HG03039 (cell line): ENCODE data around the gene RAD51B.
"Not testable (repeated sequence)": the region's sequence is repeated elsewhere in the genome, so short reads cannot be mapped to it uniquely, and the experiment has no call there.

Experiments used
- ATAC-seq: cut with Tn5 transposase; IDR thresholded peaks from one replicate; pipeline ENCODE4 v1.9.1; 2021; ENCODE audit warnings: mild to moderate bottlenecking, moderate library complexity; ENCODE audit not compliant: unreplicated experiment

Gene RAD51B

GRCh38 chr14:68166731-68167382 lies 347.3 kb downstream of the RAD51B start:
- no peak for ATAC-seq

GRCh38 chr14:68167383-68168087 lies 348.0 kb downstream of the RAD51B start:
- ATAC-seq, result no peak

DNA sequence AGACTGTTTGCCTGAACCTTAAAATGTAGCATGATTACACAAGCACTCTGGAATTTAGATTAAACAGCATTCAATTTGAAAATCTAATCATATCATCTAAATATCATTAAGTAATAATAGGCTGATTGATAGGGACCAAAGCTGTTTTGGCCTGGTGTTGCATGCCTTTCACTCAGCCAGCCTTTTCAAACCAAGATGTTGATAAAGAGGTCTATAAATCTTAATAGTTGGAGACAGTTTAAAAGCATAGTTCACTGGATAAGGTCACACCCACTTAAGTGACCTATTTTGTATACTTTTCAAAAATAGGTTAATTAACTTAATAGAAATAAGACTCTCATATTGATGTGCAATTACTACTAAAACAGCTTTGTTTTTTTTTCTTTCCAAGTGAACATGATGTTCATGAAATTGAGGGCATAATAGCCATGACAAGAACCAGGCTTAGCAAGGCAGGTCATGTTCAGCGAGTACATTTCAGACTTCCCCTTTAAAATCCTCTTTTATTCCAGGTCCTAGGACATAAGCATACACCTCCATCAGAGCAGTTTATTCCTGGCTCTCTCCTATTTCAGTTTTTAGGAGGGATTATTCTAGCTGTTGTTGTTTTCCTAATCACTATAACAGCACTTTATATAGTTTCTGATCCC lies 349.0 kb downstream of the RAD51B start:
- no peak for ATAC-seq

DNA sequence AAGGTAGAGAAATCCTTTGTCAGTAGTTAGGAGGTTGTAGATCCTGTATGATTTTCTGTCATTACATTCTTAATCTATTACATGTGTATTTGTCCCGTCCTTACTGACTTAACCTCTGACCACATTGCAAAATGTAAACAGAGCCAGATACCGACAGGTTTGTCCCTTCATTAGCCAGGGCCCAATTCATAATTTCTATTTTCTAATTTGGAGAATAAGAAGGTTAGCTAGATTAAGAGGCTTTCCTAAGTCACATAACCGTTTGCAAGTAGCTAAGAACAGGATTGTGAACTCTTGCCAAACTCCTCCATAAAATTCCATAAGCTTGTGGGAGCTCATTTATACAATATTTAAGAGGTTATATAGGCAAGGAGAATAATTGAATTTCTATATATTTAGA lies 352.6 kb downstream of the RAD51B start:
- no peak for ATAC-seq

- ATAC-seq, result no peak
Observed at GRCh38 chr14:68172627-68173026, 353.0 kb downstream of the RAD51B start.

GRCh38 chr14:68173227-68173972 lies 353.8 kb downstream of the RAD51B start:
- ATAC-seq, result no peak

DNA sequence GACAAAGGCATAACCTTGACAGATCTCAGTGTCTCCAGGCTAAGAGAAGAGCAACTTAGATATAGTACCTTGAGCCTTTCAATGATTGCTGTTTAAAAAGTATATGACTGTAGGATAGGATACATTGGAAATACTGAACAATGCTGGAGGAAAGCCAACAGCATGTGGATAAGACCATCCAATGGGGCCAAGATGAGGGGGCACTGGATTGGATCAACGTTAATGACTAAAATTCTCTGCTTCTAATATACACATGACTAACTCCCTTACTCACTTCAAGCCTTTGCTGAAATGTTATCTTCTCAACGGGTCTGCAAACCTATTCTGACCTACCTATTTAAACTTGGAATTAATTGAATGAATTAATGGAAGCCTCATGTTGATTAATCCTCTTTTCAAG lies 354.9 kb downstream of the RAD51B start:
- no peak for ATAC-seq

DNA sequence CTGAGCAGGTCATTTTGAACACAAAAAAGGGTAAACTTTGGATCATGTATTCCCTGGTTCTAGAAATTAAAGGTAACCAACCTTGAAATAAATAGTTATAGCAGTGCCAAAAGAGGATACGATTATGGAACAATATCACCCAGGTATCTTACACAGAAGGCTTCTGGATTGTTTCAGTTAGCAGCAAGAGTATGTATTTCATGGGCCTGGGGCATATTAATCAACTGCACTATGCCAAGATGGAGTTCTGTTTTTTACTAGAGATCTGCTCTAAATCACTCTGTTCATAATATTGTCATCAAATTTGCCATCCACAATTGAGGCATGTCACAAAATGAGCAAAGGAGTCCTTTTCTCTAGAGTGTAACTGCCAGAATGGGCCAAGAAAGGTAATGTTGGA lies 357.1 kb downstream of the RAD51B start:
- no peak for ATAC-seq

DNA sequence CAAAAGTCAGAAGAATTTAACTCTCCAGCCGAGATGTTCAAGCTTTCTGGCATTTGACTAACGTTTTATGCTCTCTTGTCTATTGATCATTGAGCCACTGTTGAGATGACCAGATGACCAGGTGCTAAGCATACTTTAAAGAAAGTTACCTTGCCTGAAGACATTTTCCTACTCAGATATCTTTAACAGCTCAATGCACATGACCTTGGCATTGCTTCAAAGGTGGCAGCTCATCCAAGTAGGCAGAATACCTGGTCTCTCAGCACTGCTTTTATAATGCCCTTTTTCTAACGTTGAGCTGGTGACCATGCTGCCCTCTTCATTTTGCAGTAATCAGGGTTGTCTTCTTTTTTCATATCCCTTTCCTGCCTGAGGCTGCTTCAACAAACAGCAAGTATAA lies 358.1 kb downstream of the RAD51B start:
- no peak for ATAC-seq

DNA sequence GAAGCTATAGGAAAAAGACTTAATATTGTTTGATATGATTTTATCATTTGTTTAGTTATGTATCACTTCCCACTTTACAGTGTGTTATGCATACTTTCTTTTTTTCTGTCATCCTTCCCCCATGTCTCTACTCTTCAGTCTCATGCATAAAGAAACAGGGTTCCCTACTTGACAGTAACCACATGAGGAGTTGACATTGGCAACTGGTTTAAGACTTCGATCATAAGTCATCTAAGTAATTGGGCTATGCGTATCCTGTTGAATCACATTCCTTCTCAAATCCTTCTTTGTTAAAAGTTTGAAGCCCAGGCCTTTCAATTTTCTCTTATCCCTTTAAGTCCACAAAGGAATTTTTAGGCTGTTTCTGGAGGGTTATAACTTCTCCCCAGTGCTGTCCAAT lies 358.7 kb downstream of the RAD51B start:
- ATAC-seq, result no peak

GRCh38 chr14:68181519-68182326 lies 362.1 kb downstream of the RAD51B start:
- ATAC-seq, result no peak

GRCh38 chr14:68182492-68182891 lies 362.9 kb downstream of the RAD51B start:
- no peak for ATAC-seq

DNA sequence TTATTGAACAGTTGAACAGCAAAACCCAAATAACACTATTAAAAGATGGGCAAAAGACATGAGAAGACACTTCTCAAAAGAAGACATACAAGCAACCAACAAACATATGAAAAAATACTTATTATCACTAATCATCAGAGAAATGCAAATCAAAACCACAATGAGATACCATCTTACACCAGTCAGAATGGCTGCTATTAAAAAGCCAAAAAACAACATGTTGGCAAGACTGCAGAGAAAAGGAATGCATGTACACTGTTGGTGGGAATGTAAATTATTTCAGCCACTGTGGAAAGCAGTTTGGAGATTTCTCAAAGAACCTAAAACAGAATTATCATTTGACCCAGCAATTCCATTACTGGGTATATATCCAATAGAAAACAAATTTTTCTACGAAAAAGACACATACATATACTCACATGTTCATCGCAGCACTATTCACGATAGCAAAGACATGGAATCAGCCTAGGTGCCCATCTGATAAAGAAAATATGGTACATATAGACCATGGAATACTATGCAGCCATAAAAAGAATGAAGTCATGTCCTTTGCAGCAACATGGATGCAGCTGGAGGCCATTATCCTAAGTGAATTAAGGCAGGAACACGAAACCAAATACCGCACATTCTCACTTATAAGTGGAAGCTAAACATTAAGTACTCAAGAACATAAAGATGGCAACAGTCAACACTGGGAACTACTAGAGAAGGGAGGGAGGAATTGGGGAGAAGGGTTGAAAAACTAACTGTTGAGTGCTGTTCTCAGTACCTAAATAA lies 367.1 kb downstream of the RAD51B start:
- ATAC-seq, result not testable (repeated sequence)

DNA sequence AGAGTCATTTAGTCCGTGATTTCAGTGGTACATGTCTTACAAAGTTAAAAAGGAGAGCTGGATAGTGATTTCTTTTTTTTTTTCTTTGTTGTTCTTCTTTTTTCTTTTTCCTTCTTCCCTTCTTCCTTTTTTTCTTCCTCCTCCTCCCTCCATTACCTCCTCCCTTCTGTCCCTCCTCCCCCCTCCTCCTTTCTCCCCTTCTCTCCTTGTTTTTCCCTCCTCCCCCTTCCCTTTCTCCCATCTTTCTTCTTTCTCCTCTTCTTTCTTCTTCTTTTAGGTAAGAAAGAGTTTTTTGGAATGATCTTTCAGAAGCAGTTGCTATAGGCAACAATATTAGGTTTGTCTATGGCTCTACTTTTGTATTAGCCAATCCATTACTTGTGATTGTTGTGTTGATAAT lies 368.6 kb downstream of the RAD51B start:
- ATAC-seq, result no peak

- no peak for ATAC-seq
Observed at GRCh38 chr14:68190032-68190431, 370.5 kb downstream of the RAD51B start.

DNA sequence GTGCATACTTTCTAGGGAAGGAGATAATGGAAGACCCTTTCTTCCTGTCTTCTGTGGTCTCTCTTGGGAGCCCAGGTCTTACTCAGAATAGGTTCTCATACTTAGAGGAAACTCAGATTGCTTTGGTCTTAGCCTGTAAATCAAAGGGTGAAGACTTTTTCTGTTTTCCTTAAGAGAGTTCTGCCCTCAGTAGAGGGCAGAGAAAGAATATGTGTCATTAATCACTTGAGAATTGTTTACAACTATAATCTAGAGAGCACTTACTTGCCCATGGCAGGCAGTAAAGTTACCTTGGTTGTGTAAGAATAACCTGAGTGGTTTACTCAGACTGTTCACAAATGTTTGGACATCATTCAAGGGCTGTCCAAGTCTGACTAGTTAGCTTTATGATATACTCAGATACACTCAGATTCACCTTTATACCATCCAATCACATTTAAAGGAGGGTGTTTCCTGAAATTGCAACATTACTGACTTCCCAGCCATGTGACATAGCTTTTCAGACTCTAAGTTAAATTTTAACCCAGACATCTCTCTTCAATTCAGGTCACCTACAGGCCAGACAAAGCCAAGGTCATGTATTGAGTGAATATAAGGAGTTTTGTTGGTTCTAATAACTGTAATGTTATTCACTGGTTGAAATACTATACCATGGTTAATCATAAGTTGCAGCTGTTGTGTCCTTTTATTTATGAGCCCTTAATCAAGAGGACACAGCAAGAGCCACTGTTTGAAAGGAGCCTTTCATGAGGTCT lies 372.2 kb downstream of the RAD51B start:
- ATAC-seq, result no peak

DNA sequence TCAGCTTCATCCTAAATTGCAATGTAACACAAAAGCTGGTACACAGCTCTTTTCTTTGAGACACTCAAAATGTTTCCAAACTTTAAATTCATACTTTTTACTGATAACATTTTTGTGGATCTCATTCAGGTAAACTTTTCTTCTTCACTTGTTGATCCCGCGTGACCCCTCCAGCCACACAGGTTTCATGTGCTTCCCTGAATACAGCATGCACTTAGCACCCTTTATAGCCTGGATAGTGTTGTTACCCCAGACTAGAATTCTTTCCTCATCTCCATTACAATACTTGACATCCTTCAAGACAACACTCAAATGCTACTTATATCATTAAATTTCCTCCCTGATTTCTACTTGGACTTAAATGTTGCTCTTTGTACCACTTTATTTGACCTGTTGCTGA lies 373.4 kb downstream of the RAD51B start:
- no peak for ATAC-seq

GRCh38 chr14:68193970-68194681 lies 374.5 kb downstream of the RAD51B start:
- ATAC-seq, result no peak

- no peak for ATAC-seq
Observed at GRCh38 chr14:68195126-68195525, 375.5 kb downstream of the RAD51B start.
